Panc1 (cell line): Measurements from ENCODE around the gene COX7B2. TPM values are rescaled to one million over a fixed set of nuclear protein-coding genes. Genes with fewer than 3 reads are reported as not detected.

Experiments
- ATAC-seq: fragments of 200-7000 bp; cut with Tn5 transposase; 2 replicates; pipeline ENCODE4 v1.9.1; 2020; ENCODE audit warnings: mild to moderate bottlenecking, moderate library complexity
- BruUV-seq: library from RNA; stranded (reverse); fragments of 400-500 nt; replicated peaks from 2 replicates; lab custom pipeline; 2021; lab: Mats Ljungman, UMichigan
- CTCF ChIA-PET: fragments of 300-600 bp; sonication (Branson Sonifier 250); formaldehyde crosslinking; loops from one replicate; lab custom pipeline; 2022; ENCODE audit warnings: antibody characterized with exemption; lab: Charles Lee
- POLR2A ChIA-PET: fragments of 300-600 bp; sonication (Branson Sonifier 250); formaldehyde crosslinking; loops from one replicate; lab custom pipeline; 2022; ENCODE audit warnings: antibody characterized with exemption; lab: Charles Lee
- DNase-seq: peaks from one replicate; pipeline ENCODE4 v3.0.0-alpha.2; 2010; ENCODE audit warnings: low read depth, low spot score
- H3K27ac ChIP-seq: 2 replicates; pipeline ENCODE4 v1.5.1; 2011; ENCODE audit warnings: mild to moderate bottlenecking, low read length, inconsistent platforms
- H3K27me3 ChIP-seq: fragments of 200-500 bp; sonication (Bioruptor generic); 2 replicates; pipeline ENCODE4 v1.6.0; 2014; ENCODE audit warnings: low read length, inconsistent platforms; ENCODE audit not compliant: control insufficient read depth, insufficient read depth
- H3K36me3 ChIP-seq: fragments of 200-500 bp; sonication (Bioruptor generic); 2 replicates; pipeline ENCODE4 v1.5.1; 2014; ENCODE audit warnings: inconsistent platforms, mild to moderate bottlenecking, low read length, moderate library complexity; ENCODE audit not compliant: control insufficient read depth, insufficient read depth
- H3K4me1 ChIP-seq: 2 replicates; pipeline ENCODE4 v1.5.1; 2011; ENCODE audit warnings: inconsistent platforms, mild to moderate bottlenecking, low read length, moderate library complexity; ENCODE audit not compliant: control insufficient read depth, insufficient read depth
- H3K4me3 ChIP-seq, 2 experiments: 2 replicates each; pipeline ENCODE4 v1.5.1; 2011 to 2012; ENCODE audit warnings: low read depth in 2 of 2, low read length in 2 of 2, mild to moderate bottlenecking in 2 of 2, inconsistent platforms in 1 of 2, moderate library complexity in 1 of 2
- H3K9me3 ChIP-seq: fragments of 200-500 bp; sonication (Bioruptor generic); 2 replicates; pipeline ENCODE4 v1.5.1; 2014; ENCODE audit warnings: low read depth, mild to moderate bottlenecking, inconsistent platforms, low read length, moderate library complexity; ENCODE audit not compliant: control insufficient read depth, insufficient read depth
- CTCF ChIP-seq: fragments of 450-650 bp; IDR thresholded peaks from 2 replicates; pipeline ENCODE4 v1.5.1; 2017; ENCODE audit warnings: mild to moderate bottlenecking
- POLR2AphosphoS5 ChIP-seq: IDR thresholded peaks from 2 replicates; pipeline ENCODE4 v1.6.1; 2012; ENCODE audit warnings: mild to moderate bottlenecking, low read depth, low read length, moderate library complexity
- REST ChIP-seq, 2 experiments: IDR thresholded peaks; 2 replicates each; pipeline ENCODE4 v1.6.1; 2011 to 2012; ENCODE audit warnings: low read depth in 2 of 2, control low read depth in 1 of 2, low read length in 1 of 2, mild to moderate bottlenecking in 1 of 2, moderate library complexity in 1 of 2; ENCODE audit not compliant: insufficient read depth in 1 of 2
- SIN3A ChIP-seq: IDR thresholded peaks from 2 replicates; pipeline ENCODE4 v1.6.1; 2012; ENCODE audit warnings: low read depth, mild to moderate bottlenecking, low read length, moderate library complexity, borderline replicate concordance; ENCODE audit not compliant: insufficient read depth
- TCF7L2 ChIP-seq: IDR thresholded peaks from 2 replicates; pipeline ENCODE4 v1.6.1; 2011; ENCODE audit warnings: mild to moderate bottlenecking, low read depth, low read length, inconsistent platforms
- in situ Hi-C: cut with HindIII; loops from 2 replicates; pipeline ENCODE4 v1.10.0; 2016; ENCODE audit warnings: low sequenced_read_pairs, low pct_unique_long_range_greater_than_20kb
- intact Hi-C: fragments of 100-400 bp; cut with micrococcal nuclease; formaldehyde crosslinking; loops from one replicate; pipeline ENCODE4 v1.10.0; 2022; ENCODE audit not compliant: unreplicated experiment
- total RNA-seq: library from RNA; stranded (reverse); gene quantifications from one replicate; pipeline ENCODE4 v1.2.1, GENCODE V29; 2021; ENCODE audit not compliant: unreplicated experiment

Gene COX7B2
- total RNA-seq, 1 experiment from 2014 or later, result not detected

DNA sequence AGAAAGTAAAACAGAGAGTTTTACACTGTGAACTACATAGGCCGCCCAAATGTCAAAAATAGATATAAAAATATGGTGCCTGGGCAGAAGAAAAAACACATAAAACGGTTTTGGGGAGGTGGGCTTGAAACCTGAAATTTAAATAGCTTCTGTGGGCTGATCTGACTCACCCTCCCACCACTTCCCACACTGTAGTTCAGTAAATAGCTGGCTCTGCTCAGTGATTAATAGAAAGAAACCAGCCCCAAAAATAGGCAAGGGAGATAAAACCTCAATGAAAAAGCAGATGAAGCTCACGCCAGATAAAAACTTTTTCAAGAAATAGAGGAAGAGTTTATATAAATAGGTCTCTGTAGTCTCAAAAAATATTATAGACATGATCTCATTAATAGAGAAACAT lies 13.2 kb upstream of the COX7B2 start:
- no peaks in the 10 kb centered on the region for H3K4me1 ChIP-seq
- H3K9me3 ChIP-seq, result no peaks in the 10 kb centered on the region
- in situ Hi-C loops, result no loop called here
- no TSS peak for BruUV-seq
- ChIA-PET POLR2A (no interaction called here), CTCF (no interaction called here)
- no peak overlapping the region for H3K27ac ChIP-seq
- H3K27me3 ChIP-seq, result no peaks in the 10 kb centered on the region
- TF ChIP-seq SIN3A (no peak), TCF7L2 (no peak), POLR2AphosphoS5 (no peak), REST (IDR thresholded peaks at IDR 0.05; ENCODE audit: insufficient read depth in 1 of 2, low read depth in 2 of 2, low read length in 1 of 2) (no peak), CTCF (no peak)
- ATAC-seq (no peak), DNase-seq (no peak)
- H3K36me3 ChIP-seq, result no peaks in the 10 kb centered on the region
- no peak overlapping the region for H3K4me3 ChIP-seq
- intact Hi-C loops, result no loop called here

DNA sequence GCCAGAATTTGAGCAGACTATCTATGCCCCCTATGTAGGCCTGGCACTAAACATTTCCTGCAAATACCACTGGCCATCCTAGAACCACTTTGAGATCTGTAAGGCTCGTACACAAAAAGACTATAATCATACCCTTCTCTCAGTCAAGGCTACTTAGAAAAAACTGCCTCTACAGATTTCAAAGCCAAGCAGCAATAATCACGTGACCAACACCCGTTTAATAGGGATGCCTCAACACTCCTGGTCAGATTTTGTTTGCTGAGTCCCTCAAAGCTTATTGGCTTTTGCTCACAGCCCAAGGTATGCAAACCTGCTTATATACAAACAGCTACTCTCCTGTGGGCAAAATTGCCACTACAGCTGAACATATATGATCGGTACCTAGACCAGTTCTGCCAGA lies 897 bp downstream of the COX7B2 start:
- no TSS peak for BruUV-seq
- ChIA-PET POLR2A (no interaction called here), CTCF (no interaction called here)

More for the DNA sequence above, 897 bp downstream of the COX7B2 start:
- in situ Hi-C loops, result no loop called here
- H3K27ac ChIP-seq, result no peak overlapping the region
- no peaks in the 10 kb centered on the region for H3K9me3 ChIP-seq
- DNase-seq, result no peak
- no peak for ATAC-seq
- no peak for TF ChIP-seq SIN3A
- no peak for TF ChIP-seq CTCF
- no peak for TF ChIP-seq TCF7L2
- TF ChIP-seq POLR2AphosphoS5, result no peak
- no peak for TF ChIP-seq REST (IDR thresholded peaks at IDR 0.05; ENCODE audit: insufficient read depth in 1 of 2, low read depth in 2 of 2, low read length in 1 of 2)
- H3K27me3 ChIP-seq, result no peaks in the 10 kb centered on the region
- no peaks in the 10 kb centered on the region for H3K4me1 ChIP-seq
- H3K36me3 ChIP-seq, result no peaks in the 10 kb centered on the region
- intact Hi-C loops, result no loop called here
- H3K4me3 ChIP-seq, result no peak overlapping the region
